ENCODE measurements around the gene MTMR12. TPM values are rescaled to one million over a fixed set of nuclear protein-coding genes. Genes with fewer than 3 reads are reported as not detected.

Gene MTMR12
- total and polyA plus RNA-seq, 2 of the 8 experiments (the other 6 are each of a cell fraction or from before 2014, with no cell fraction given): 19.1 to 59.3 TPM

- no peak for TF ChIP-seq CTCF (IDR thresholded peaks at IDR 0.05; ENCODE audit: control extremely low read depth in 1 of 3, insufficient read depth in 1 of 3, low read depth in 1 of 3, low read length in 3 of 3)
Observed at GRCh38 chr5:32249668-32250067, 63.1 kb downstream of the MTMR12 start (continued).

Data from H1 (cell line).